PC-3 (cell line): ENCODE results near the gene DPF3.

Experiments used
- CTCF ChIP-seq: fragments of 300-600 bp; sonication (generic); conservative IDR thresholded peaks from 2 replicates; pipeline ENCODE4 v1.5.1; 2017; ENCODE audit warnings: antibody characterized with exemption, low read depth, mild to moderate bottlenecking, low read length
- EZH2phosphoT487 ChIP-seq: fragments of 300-600 bp; sonication (generic); IDR thresholded peaks from 2 replicates; pipeline ENCODE4 v1.6.1; 2018; ENCODE audit warnings: mild to moderate bottlenecking, antibody characterized with exemption, low read length, borderline replicate concordance

- TF ChIP-seq CTCF (no peak), EZH2phosphoT487 (no peak)
Measured at GRCh38 chr14:72619111-72619571, 274.8 kb downstream of the DPF3 start.
